Activated naive CD8-positive, alpha-beta T cell treated with anti-CD3 and anti-CD28 coated beads for 36 hours (primary cell): ENCODE results near the gene DEFB132. TPM values are rescaled to one million over a fixed set of nuclear protein-coding genes. Genes with fewer than 3 reads are reported as not detected.
"Not testable (repeated sequence)": the region's sequence is repeated elsewhere in the genome, so short reads cannot be mapped to it uniquely, and the experiment has no call there.

Experiments used
- DNase-seq: peaks from one replicate; pipeline ENCODE4 v3.0.0; 2021
- H3K27ac Mint-ChIP-seq: one replicate; pipeline ENCODE4 v1.8.0; 2022; ENCODE audit warnings: mild to moderate bottlenecking, moderate library complexity, mixed read lengths
- H3K27me3 Mint-ChIP-seq: one replicate; pipeline ENCODE4 v1.8.0; 2022; ENCODE audit warnings: mild to moderate bottlenecking, mixed read lengths
- H3K36me3 Mint-ChIP-seq: one replicate; pipeline ENCODE4 v1.8.0; 2021; ENCODE audit warnings: mild to moderate bottlenecking, mixed read lengths
- H3K4me1 Mint-ChIP-seq: one replicate; pipeline ENCODE4 v1.8.0; 2021; ENCODE audit warnings: mixed read lengths
- H3K4me3 Mint-ChIP-seq: one replicate; pipeline ENCODE4 v1.8.0; 2022; ENCODE audit warnings: mild to moderate bottlenecking, moderate library complexity, mixed read lengths
- H3K9me3 Mint-ChIP-seq: one replicate; pipeline ENCODE4 v1.8.0; 2022; ENCODE audit warnings: mixed read lengths
- total RNA-seq, 2 experiments: library from RNA; stranded (reverse); gene quantifications; one replicate each; pipeline ENCODE4 v1.2.3, GENCODE V29; 2021

DEFB132 gene
- total RNA-seq, result not detected

GRCh38 chr20:257419-257818 lies at the start of gene DEFB132:
DEFB132 (plus strand) TSS chr20:257724; CDS start chr20:257779, 55 bp downstream.
- H3K4me3 Mint-ChIP-seq, result no peak within 1 kb of the TSS
- DNase-seq, result no peak
- H3K27ac Mint-ChIP-seq, result no peak within 1 kb of the TSS
- H3K27me3 Mint-ChIP-seq, result no peaks in the 10 kb centered on the region
- no peaks in the 10 kb centered on the region for H3K9me3 Mint-ChIP-seq
- H3K4me1 Mint-ChIP-seq, result peaks cover 2% of the 10 kb centered on the region
- no peaks in the 10 kb centered on the region for H3K36me3 Mint-ChIP-seq

GRCh38 chr20:208942-209566 lies 48.5 kb upstream of the DEFB132 start:
- Mint-ChIP-seq H3K4me3 (no peak overlapping the region), H3K36me3 (no peaks in the 10 kb centered on the region), H3K4me1 (peaks cover 2% of the 10 kb centered on the region), H3K9me3 (no peaks in the 10 kb centered on the region), H3K27me3 (no peaks in the 10 kb centered on the region), H3K27ac (no peak overlapping the region)
- peak; percentile 6 for DNase-seq

- Mint-ChIP-seq H3K27ac (no peak overlapping the region), H3K4me3 (no peak overlapping the region), H3K9me3 (no peaks in the 10 kb centered on the region), H3K36me3 (no peaks in the 10 kb centered on the region), H3K27me3 (no peaks in the 10 kb centered on the region), H3K4me1 (peaks cover 2% of the 10 kb centered on the region)
- no peak for DNase-seq
Measured at GRCh38 chr20:210809-211502, 46.6 kb upstream of the DEFB132 start.

- H3K27ac Mint-ChIP-seq, result no peak overlapping the region
- H3K36me3 Mint-ChIP-seq, result no peaks in the 10 kb centered on the region
- peaks cover 2% of the 10 kb centered on the region for H3K4me1 Mint-ChIP-seq
- no peaks in the 10 kb centered on the region for H3K9me3 Mint-ChIP-seq
- DNase-seq, result no peak
- peaks cover 4% of the 10 kb centered on the region for H3K27me3 Mint-ChIP-seq
- no peak overlapping the region for H3K4me3 Mint-ChIP-seq
Measured at GRCh38 chr20:214383-214782, 43.1 kb upstream of the DEFB132 start.

- Mint-ChIP-seq H3K27me3 (peaks cover 16% of the 10 kb centered on the region), H3K36me3 (no peaks in the 10 kb centered on the region), H3K4me1 (peaks cover 1% of the 10 kb centered on the region), H3K9me3 (no peaks in the 10 kb centered on the region), H3K27ac (no peak overlapping the region), H3K4me3 (no peak overlapping the region)
- DNase-seq, result no peak
Measured at GRCh38 chr20:215796-216195, 41.7 kb upstream of the DEFB132 start.

GRCh38 chr20:217266-217665 lies 40.3 kb upstream of the DEFB132 start:
- Mint-ChIP-seq H3K36me3 (no peaks in the 10 kb centered on the region), H3K27ac (no peak overlapping the region), H3K4me1 (peaks cover 1% of the 10 kb centered on the region), H3K4me3 (no peak overlapping the region), H3K27me3 (peaks cover 19% of the 10 kb centered on the region), H3K9me3 (no peaks in the 10 kb centered on the region)
- DNase-seq, result no peak

- Mint-ChIP-seq H3K9me3 (no peaks in the 10 kb centered on the region), H3K27me3 (peaks cover 19% of the 10 kb centered on the region), H3K4me1 (peaks cover 1% of the 10 kb centered on the region), H3K36me3 (no peaks in the 10 kb centered on the region), H3K4me3 (no peak overlapping the region), H3K27ac (no peak overlapping the region)
- no peak for DNase-seq
Measured at GRCh38 chr20:219290-220115, 38.0 kb upstream of the DEFB132 start.

GRCh38 chr20:221258-221830 lies 36.2 kb upstream of the DEFB132 start:
- Mint-ChIP-seq H3K4me3 (no peak overlapping the region), H3K27me3 (peaks cover 19% of the 10 kb centered on the region), H3K27ac (no peak overlapping the region), H3K4me1 (peaks cover 2% of the 10 kb centered on the region), H3K36me3 (peaks cover 3% of the 10 kb centered on the region), H3K9me3 (peaks cover 3% of the 10 kb centered on the region)
- DNase-seq, result no peak

GRCh38 chr20:225879-226278 lies 31.6 kb upstream of the DEFB132 start:
- H3K27ac Mint-ChIP-seq, result peak overlapping the region; percentile 72

GRCh38 chr20:226958-227357 lies 30.6 kb upstream of the DEFB132 start, which contains the start of gene DEFB129:
DEFB129 (plus strand) TSS chr20:227258; CDS start chr20:227289, 31 bp downstream.
- Mint-ChIP-seq H3K27ac (peak within 1 kb of the TSS; percentile 61), H3K9me3 (peaks cover 4% of the 10 kb centered on the region)

More at GRCh38 chr20:225879-226278, 31.6 kb upstream of the DEFB132 start:
- not testable (repeated sequence) for DNase-seq, H3K4me3 Mint-ChIP-seq, H3K36me3 Mint-ChIP-seq, H3K9me3 Mint-ChIP-seq, H3K27me3 Mint-ChIP-seq
- H3K4me1 Mint-ChIP-seq, result peaks cover 18% of the 10 kb centered on the region

GRCh38 chr20:227439-228105 lies 30.0 kb upstream of the DEFB132 start:
- peaks cover 18% of the 10 kb centered on the region for H3K4me1 Mint-ChIP-seq
- H3K27me3 Mint-ChIP-seq, result no peaks in the 10 kb centered on the region
- no peak for DNase-seq
- H3K4me3 Mint-ChIP-seq, result no peak overlapping the region
- peaks cover 4% of the 10 kb centered on the region for H3K9me3 Mint-ChIP-seq
- peak overlapping the region; percentile 61 for H3K27ac Mint-ChIP-seq
- peaks cover 3% of the 10 kb centered on the region for H3K36me3 Mint-ChIP-seq

More at GRCh38 chr20:226958-227357, 30.6 kb upstream of the DEFB132 start, which contains the start of gene DEFB129:
- Mint-ChIP-seq H3K4me3 (no peak within 1 kb of the TSS), H3K27me3 (no peaks in the 10 kb centered on the region), H3K36me3 (peaks cover 3% of the 10 kb centered on the region), H3K4me1 (peaks cover 18% of the 10 kb centered on the region)
- no peak for DNase-seq

GRCh38 chr20:235891-236290 lies 21.6 kb upstream of the DEFB132 start:
- Mint-ChIP-seq H3K27me3 (no peaks in the 10 kb centered on the region), H3K4me3 (no peak overlapping the region), H3K4me1 (peaks cover 18% of the 10 kb centered on the region), H3K9me3 (no peaks in the 10 kb centered on the region), H3K36me3 (no peaks in the 10 kb centered on the region), H3K27ac (no peak overlapping the region)
- no peak for DNase-seq

- H3K4me3 Mint-ChIP-seq, result peak overlapping the region; percentile 72
- H3K27ac Mint-ChIP-seq, result peak overlapping the region; percentile 89
- no peaks in the 10 kb centered on the region for H3K9me3 Mint-ChIP-seq
- H3K4me1 Mint-ChIP-seq, result peaks cover 18% of the 10 kb centered on the region
- no peaks in the 10 kb centered on the region for H3K36me3 Mint-ChIP-seq
- peaks cover 3% of the 10 kb centered on the region for H3K27me3 Mint-ChIP-seq
- peak; percentile 46 for DNase-seq
Measured at GRCh38 chr20:237489-237888, 20.0 kb upstream of the DEFB132 start.

- Mint-ChIP-seq H3K27ac (peak overlapping the region; percentile 89), H3K9me3 (no peaks in the 10 kb centered on the region), H3K4me1 (peaks cover 18% of the 10 kb centered on the region), H3K36me3 (no peaks in the 10 kb centered on the region), H3K27me3 (peaks cover 3% of the 10 kb centered on the region), H3K4me3 (peak overlapping the region; percentile 72)
- DNase-seq, result no peak
Measured at GRCh38 chr20:237929-238328, 19.6 kb upstream of the DEFB132 start.
